Measurements from ENCODE around the gene SPEF2.
A peak's percentile ranks its signal among the peaks of the same experiment; 100 is the strongest.

Gene SPEF2

GRCh38 chr5:35626108-35626507 lies 8.4 kb downstream of the SPEF2 start:
- no peak for TF ChIP-seq CTCF (IDR thresholded peaks at IDR 0.05; ENCODE audit: insufficient read depth, low read depth, low read length, missing control alignments)
- no peak overlapping the region for H3K4me3 ChIP-seq (ENCODE audit: low read length)
- DNase-seq (ENCODE audit: low read depth): no peak

GRCh38 chr5:35626553-35626952 lies 8.9 kb downstream of the SPEF2 start:
- TF ChIP-seq CTCF (IDR thresholded peaks at IDR 0.05; ENCODE audit: insufficient read depth, low read depth, low read length, missing control alignments): no peak
- peak; percentile 3 for DNase-seq (ENCODE audit: low read depth)
- no peak overlapping the region for H3K4me3 ChIP-seq (ENCODE audit: low read length)

GRCh38 chr5:35634326-35634725 lies 16.7 kb downstream of the SPEF2 start:
- DNase-seq (ENCODE audit: low read depth): no peak
- no peak for TF ChIP-seq CTCF (IDR thresholded peaks at IDR 0.05; ENCODE audit: insufficient read depth, low read depth, low read length, missing control alignments)
- H3K4me3 ChIP-seq (ENCODE audit: low read length): no peak overlapping the region

GRCh38 chr5:35640623-35641022 lies 23.0 kb downstream of the SPEF2 start:
- H3K4me3 ChIP-seq (ENCODE audit: low read length): no peak overlapping the region
- TF ChIP-seq CTCF (IDR thresholded peaks at IDR 0.05; ENCODE audit: insufficient read depth, low read depth, low read length, missing control alignments): no peak
- no peak for DNase-seq (ENCODE audit: low read depth)

GRCh38 chr5:35644543-35644942 lies 26.9 kb downstream of the SPEF2 start:
- peak; percentile 35 for TF ChIP-seq CTCF (IDR thresholded peaks at IDR 0.05; ENCODE audit: insufficient read depth, low read depth, low read length, missing control alignments)
- H3K4me3 ChIP-seq (ENCODE audit: low read length): no peak overlapping the region
- peak; percentile 49 for DNase-seq (ENCODE audit: low read depth)

- no peak overlapping the region for H3K4me3 ChIP-seq (ENCODE audit: low read length)
- no peak for DNase-seq (ENCODE audit: low read depth)
- TF ChIP-seq CTCF (IDR thresholded peaks at IDR 0.05; ENCODE audit: insufficient read depth, low read depth, low read length, missing control alignments): no peak
Measured at GRCh38 chr5:35647128-35647527, 29.5 kb downstream of the SPEF2 start.

GRCh38 chr5:35647712-35648111 lies 30.0 kb downstream of the SPEF2 start:
- no peak for DNase-seq (ENCODE audit: low read depth)
- TF ChIP-seq CTCF (IDR thresholded peaks at IDR 0.05; ENCODE audit: insufficient read depth, low read depth, low read length, missing control alignments): no peak
- H3K4me3 ChIP-seq (ENCODE audit: low read length): no peak overlapping the region

Data from epithelial cell of esophagus (primary cell).